NCI-H2107 (cell line): ENCODE results near the gene CHD9.
"Not testable (repeated sequence)": the region's sequence is repeated elsewhere in the genome, so short reads cannot be mapped to it uniquely, and the experiment has no call there.

Experiments used
- DNase-seq: peaks from one replicate; lab custom pipeline; 2025; lab: John Stamatoyannopoulos, UW

CHD9 gene

GRCh38 chr16:53045341-53046220 lies 9.2 kb upstream of the CHD9 start:
- no peak for DNase-seq

DNA sequence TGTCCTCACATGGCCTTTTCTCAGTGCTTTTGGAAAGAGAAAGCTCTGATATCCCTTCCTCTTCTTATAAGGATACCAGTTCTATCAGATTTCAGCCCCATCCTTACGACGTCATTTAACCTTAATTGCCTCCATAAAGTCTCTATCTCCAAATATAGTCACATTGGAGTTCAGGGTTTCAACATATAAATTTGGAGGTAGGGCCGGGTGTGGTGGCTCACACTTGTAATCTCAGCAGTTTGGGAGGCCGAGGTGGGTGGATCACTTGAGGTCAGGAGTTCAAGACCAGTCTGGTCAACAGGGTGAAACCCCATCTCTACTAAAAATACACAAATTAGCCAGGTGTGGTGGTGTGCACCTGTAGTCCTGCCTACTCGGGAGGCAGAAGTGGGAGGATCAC lies 7.3 kb upstream of the CHD9 start:
- DNase-seq, result not testable (repeated sequence)

DNA sequence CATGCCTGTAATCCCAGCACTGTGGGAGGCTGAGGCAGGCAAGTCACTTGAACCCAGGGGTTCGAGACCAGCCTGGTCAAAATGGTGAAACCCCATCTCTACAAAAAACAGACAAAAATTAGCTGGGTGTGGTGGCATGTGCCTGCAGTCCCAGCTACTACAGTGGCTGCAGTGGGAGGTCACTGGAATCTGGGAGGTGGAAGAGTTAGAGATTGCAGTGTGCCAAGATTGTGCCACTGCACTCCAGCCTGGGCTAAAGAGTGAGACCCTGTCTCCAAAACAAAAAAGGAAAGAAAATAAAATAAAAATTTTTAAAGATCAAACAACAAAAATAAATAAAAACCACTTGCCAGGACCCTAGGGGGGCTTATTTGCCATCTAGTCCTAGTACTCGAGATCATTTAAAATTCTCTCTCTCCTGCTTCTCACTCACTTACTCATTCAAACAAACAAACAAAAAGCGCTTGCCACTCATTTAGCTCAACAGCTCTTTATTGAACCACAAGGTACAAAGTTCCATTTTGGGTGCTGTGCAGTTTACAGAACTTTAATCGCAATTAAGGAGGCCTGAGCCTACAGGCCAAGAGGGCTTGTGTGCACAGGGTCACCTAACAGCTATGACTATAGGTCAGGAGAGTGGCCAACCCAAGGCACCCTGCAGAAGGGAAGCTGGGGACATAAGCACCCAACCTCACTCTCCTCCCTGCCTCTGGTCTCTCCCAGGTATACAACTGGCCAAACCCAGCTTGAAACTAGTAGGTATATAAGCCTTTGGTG lies 6.5 kb upstream of the CHD9 start:
- no peak for DNase-seq

GRCh38 chr16:53051255-53051654 lies 3.5 kb upstream of the CHD9 start:
- DNase-seq, result not testable (repeated sequence)

DNA sequence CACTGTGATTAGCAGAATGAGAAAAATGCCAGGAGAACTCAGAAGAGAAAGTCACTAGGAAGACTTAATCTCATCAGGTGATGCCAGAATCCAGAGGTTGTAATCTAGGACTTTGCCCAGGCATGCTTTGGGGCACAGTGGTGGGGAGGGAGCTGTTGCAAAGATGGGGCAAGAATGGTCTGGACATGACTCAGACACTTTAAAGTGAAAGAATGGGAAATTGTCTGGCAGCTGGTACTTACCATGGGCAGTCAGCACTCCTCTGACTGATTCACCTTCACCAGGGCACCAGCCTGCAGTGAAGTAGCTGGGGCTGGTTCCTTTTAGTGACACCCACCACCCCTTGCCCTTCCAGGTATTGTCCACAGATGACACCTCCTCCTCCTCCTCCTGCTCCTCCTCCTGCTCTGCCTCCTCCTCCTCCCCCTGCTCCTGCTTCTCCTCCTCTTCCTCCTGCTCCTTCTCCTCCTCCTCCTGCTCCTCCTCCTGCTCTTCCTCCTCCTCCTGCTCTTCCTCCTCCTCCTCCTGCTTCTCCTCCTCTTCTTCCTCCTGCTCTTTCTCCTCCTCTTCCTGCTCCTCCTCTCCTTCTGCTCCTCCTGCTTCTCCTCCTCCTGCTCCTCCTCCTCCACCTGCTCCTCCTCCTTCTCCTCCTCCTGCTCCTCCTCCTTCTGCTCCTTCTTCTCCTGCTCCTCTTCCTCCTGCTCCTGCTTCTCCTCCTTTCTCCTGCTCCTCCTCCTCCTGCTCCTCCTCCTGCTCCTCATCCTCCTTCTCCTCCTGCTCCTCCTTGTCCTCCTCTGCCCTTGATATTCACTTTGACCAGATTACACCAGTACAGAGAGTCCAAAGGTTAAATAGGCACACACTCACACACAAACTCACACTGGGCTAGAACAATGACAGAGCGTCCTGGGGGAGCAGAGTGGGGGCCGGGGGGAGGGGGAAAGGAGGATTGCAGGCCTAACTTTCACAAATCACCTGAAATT lies 2.0 kb upstream of the CHD9 start, which contains the start of gene CHD9NB:
TSS of gene CHD9NB (minus strand) at position 379 of the 983 bp plus-strand sequence. CDS start 8,739 bp downstream, outside the sequence.
- DNase-seq, result no peak

DNA sequence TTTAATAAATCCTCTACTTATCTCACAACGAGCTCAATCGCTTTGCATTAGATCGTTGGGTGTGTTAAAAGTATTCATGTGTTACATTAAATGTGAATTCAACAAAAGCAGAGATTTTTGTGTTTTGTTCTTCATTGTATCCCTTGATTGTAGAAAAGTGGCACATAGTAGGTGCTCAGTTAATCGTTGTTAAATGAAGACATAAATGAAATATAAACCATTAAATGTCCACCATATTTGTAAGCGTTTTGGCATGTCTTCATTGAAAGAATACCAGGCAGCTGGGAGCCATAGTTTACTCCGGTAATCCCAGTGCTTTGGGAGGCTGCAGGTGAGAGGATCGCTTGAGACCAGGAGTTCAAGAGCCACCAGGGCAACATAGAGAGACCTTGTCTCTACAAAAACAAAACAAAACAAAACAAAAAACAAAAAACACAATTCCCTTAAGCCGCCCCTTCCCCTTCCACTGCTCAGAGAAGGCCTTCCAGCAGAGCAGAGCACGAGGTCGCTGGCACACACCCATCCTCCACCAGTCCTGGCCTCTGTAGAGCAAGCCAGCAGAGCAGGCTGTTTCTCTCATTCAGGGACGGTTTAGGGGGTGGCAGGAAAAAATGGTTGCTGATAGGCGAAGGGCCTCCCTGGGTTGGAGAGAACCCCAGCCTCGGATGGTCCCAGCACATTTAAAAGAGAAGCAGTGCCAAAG lies 673 bp upstream of the CHD9 start:
- no peak for DNase-seq

- DNase-seq, result no peak
Measured at GRCh38 chr16:53055541-53056391, 975 bp downstream of the CHD9 start.

GRCh38 chr16:53056392-53056881 lies 1.6 kb downstream of the CHD9 start:
- no peak for DNase-seq

- DNase-seq, result no peak
Measured at GRCh38 chr16:53057658-53058057, 2.9 kb downstream of the CHD9 start.

GRCh38 chr16:53058441-53058840 lies 3.6 kb downstream of the CHD9 start:
- no peak for DNase-seq

DNA sequence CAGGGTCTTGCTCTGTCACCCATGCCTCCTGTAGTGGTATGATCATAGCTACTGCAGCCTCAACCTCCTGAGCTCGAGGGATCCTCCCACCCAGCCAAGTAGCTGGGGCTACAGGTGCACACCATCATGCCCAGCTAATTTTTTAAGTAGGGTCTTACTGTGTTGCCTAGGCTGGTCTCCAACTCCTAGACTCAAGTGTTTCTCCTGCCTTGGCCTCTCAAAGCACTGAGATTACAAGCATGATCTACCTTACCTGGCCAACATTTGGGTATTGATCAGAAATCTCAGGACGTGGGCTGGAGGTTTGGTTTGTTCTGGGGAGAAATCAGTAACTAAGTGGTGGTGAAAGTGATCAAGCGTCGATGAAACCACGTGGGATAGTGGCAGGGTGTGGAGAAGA lies 4.1 kb downstream of the CHD9 start:
- no peak for DNase-seq

GRCh38 chr16:53059672-53060071 lies 4.9 kb downstream of the CHD9 start:
- no peak for DNase-seq

GRCh38 chr16:53061256-53061655 lies 6.5 kb downstream of the CHD9 start:
- DNase-seq, result no peak

- no peak for DNase-seq
Measured at GRCh38 chr16:53061701-53062159, 6.9 kb downstream of the CHD9 start.

- DNase-seq, result no peak
Measured at GRCh38 chr16:53064081-53064578, 9.3 kb downstream of the CHD9 start.

GRCh38 chr16:53065461-53066061 lies 10.8 kb downstream of the CHD9 start:
- DNase-seq, result no peak

DNA sequence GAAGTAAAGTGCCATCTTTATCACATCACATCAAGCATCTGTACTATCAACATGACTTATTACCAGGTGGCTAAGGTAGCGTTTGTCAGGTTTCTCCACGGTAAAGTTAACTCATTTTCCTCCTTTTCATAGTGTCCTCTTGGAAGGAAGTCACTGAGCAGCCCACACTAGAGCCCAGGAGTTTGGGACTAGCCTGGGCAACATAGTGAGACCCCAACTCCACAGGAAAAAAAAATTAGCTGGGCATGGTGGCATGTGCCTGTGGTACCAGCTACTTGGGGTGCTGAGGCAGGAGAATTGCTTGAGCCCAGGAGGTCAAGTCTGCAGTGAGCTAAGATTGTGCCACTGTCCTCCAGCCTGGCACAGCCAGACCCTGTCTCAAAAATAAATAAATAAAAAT lies 12.9 kb downstream of the CHD9 start:
- DNase-seq, result no peak

DNA sequence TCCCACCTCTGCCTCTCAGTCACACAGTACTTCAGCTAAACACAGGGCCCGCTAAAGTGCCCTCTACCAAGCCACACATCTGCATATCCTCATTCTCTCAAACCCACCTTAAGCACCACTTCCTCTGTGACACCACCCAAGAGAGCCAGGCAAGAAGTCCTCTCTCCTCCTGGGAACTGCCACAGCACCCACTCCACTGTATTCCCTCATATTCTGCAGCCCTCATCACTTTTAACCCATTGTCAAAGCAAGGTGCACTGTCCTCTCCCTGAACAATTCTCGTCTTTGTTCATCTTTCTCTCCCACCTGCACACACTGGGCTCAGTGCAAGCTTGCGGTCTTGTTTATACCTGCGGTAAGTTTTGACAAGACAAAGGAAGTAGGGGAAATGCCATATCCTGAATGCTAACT lies 13.6 kb downstream of the CHD9 start:
- no peak for DNase-seq

GRCh38 chr16:53069772-53070171 lies 15.0 kb downstream of the CHD9 start:
- DNase-seq, result no peak
